Neural cell (in vitro differentiated cells): ENCODE data around the gene GUCA1A. TPM values are rescaled to one million over a fixed set of nuclear protein-coding genes. Genes with fewer than 3 reads are reported as not detected.

Experiments used
- H2AFZ ChIP-seq: fragments of 200-600, 300-800 bp; sonication (generic), shearing (Covaris generic); 2 replicates; pipeline ENCODE4 v1.6.0; 2014; ENCODE audit warnings: low read depth, mild to moderate bottlenecking, antibody characterized with exemption, low read length, moderate library complexity
- H3F3A ChIP-seq: fragments of 200-600 bp; shearing (Covaris generic); 2 replicates; pipeline ENCODE4 v1.6.1; 2016; ENCODE audit warnings: mild to moderate bottlenecking, moderate library complexity, mixed read lengths, antibody characterized with exemption, low read length; ENCODE audit not compliant: insufficient read depth, poor library complexity, severe bottlenecking
- H3K27ac ChIP-seq: fragments of 200-600, 300-800 bp; sonication (generic), shearing (Covaris generic); 2 replicates; pipeline ENCODE4 v1.5.1; 2014; ENCODE audit warnings: mild to moderate bottlenecking, low read length, moderate library complexity
- H3K27me3 ChIP-seq: fragments of 300-800, 200-600 bp; sonication (generic), shearing (Covaris generic); 2 replicates; pipeline ENCODE4 v1.6.0; 2014; ENCODE audit warnings: mild to moderate bottlenecking, low read depth, low read length, moderate library complexity; ENCODE audit not compliant: insufficient read depth
- H3K36me3 ChIP-seq: fragments of 300-800, 200-600 bp; sonication (generic), shearing (Covaris generic); 2 replicates; pipeline ENCODE4 v1.5.1; 2014; ENCODE audit warnings: mild to moderate bottlenecking, antibody characterized with exemption, low read length, moderate library complexity; ENCODE audit not compliant: insufficient read depth
- H3K4me2 ChIP-seq: fragments of 300-800, 200-600 bp; sonication (generic), shearing (Covaris generic); 2 replicates; pipeline ENCODE4 v1.6.0; 2014; ENCODE audit warnings: mild to moderate bottlenecking, low read length
- H3K4me3 ChIP-seq: fragments of 300-800, 200-600 bp; sonication (generic), shearing (Covaris generic); 2 replicates; pipeline ENCODE4 v1.5.1; 2014; ENCODE audit warnings: mild to moderate bottlenecking, low read length, moderate library complexity
- H3K79me2 ChIP-seq: fragments of 200-600 bp; shearing (Covaris generic); replicated peaks from 2 replicates; pipeline ENCODE4 v1.6.0; 2014; ENCODE audit warnings: mild to moderate bottlenecking, low read length, moderate library complexity; ENCODE audit not compliant: insufficient read depth
- H3K9ac ChIP-seq: fragments of 300-800, 200-600 bp; sonication (generic), shearing (Covaris generic); 2 replicates; pipeline ENCODE4 v1.6.1; 2016; ENCODE audit warnings: mild to moderate bottlenecking, low read length, mixed read lengths
- H3K9me2 ChIP-seq: fragments of 200-600 bp; shearing (Covaris generic); 2 replicates; pipeline ENCODE4 v1.6.1; 2016; ENCODE audit warnings: mild to moderate bottlenecking, low read length, mixed read lengths; ENCODE audit not compliant: insufficient read depth
- H3K9me3 ChIP-seq: fragments of 200-600, 300-800 bp; sonication (generic), shearing (Covaris generic); 2 replicates; pipeline ENCODE4 v1.6.1; 2016; ENCODE audit warnings: mild to moderate bottlenecking, mixed run types, low read length, moderate library complexity, mixed read lengths
- H4K20me1 ChIP-seq: fragments of 200-600 bp; shearing (Covaris generic); 2 replicates; pipeline ENCODE4 v1.6.1; 2016; ENCODE audit warnings: mild to moderate bottlenecking, mixed run types; ENCODE audit not compliant: insufficient read depth
- EP300 ChIP-seq: fragments of 450-650 bp; conservative IDR thresholded peaks from 2 replicates; pipeline ENCODE4 v1.6.1; 2014; ENCODE audit warnings: antibody characterized with exemption, mild to moderate bottlenecking, moderate library complexity; ENCODE audit not compliant: poor library complexity, severe bottlenecking
- EZH2 ChIP-seq: fragments of 200-600, 300-800 bp; shearing (Covaris generic), sonication (generic); IDR thresholded peaks from 2 replicates; pipeline ENCODE4 v1.6.1; 2014; ENCODE audit warnings: antibody characterized with exemption, low read length, borderline replicate concordance, mild to moderate bottlenecking; ENCODE audit not compliant: insufficient read depth, poor library complexity, severe bottlenecking
- MXI1 ChIP-seq: fragments of 450-650 bp; conservative IDR thresholded peaks from 2 replicates; pipeline ENCODE4 v1.6.1; 2014; ENCODE audit warnings: antibody characterized with exemption, mild to moderate bottlenecking; ENCODE audit not compliant: poor library complexity, severe bottlenecking
- POLR2AphosphoS5 ChIP-seq: IDR thresholded peaks from 2 replicates; pipeline ENCODE4 v1.6.1; 2012
- RAD21 ChIP-seq: fragments of 450-650 bp; conservative IDR thresholded peaks from 2 replicates; pipeline ENCODE4 v1.6.1; 2014; ENCODE audit warnings: antibody characterized with exemption, mild to moderate bottlenecking, moderate library complexity
- SMC3 ChIP-seq: fragments of 450-650 bp; conservative IDR thresholded peaks from 2 replicates; pipeline ENCODE4 v1.6.1; 2014; ENCODE audit warnings: antibody characterized with exemption, mild to moderate bottlenecking, moderate library complexity; ENCODE audit not compliant: poor library complexity
- TAF1 ChIP-seq: IDR thresholded peaks from 2 replicates; pipeline ENCODE4 v1.6.1; 2012; ENCODE audit warnings: low read depth
- polyA plus RNA-seq: library from polyadenylated mRNA; depleted of rRNA; stranded (reverse); fragments of >200 nt; gene quantifications from 2 replicates; pipeline ENCODE4 v1.2.3, GENCODE V29; 2014
- TF ChIP-seq, protein P1 (sequence below): fragments of 450-650 bp; IDR thresholded peaks from 2 replicates; pipeline ENCODE4 v1.5.1; 2014; ENCODE audit warnings: antibody characterized with exemption, mild to moderate bottlenecking, moderate library complexity; ENCODE audit not compliant: poor library complexity, severe bottlenecking
- TF ChIP-seq, protein P2 (sequence below): IDR thresholded peaks from 2 replicates; pipeline ENCODE4 v1.6.1; 2012; ENCODE audit warnings: borderline replicate concordance

GUCA1A gene
- polyA plus RNA-seq, 1 donor from 2014 or later = 0.78 TPM

DNA sequence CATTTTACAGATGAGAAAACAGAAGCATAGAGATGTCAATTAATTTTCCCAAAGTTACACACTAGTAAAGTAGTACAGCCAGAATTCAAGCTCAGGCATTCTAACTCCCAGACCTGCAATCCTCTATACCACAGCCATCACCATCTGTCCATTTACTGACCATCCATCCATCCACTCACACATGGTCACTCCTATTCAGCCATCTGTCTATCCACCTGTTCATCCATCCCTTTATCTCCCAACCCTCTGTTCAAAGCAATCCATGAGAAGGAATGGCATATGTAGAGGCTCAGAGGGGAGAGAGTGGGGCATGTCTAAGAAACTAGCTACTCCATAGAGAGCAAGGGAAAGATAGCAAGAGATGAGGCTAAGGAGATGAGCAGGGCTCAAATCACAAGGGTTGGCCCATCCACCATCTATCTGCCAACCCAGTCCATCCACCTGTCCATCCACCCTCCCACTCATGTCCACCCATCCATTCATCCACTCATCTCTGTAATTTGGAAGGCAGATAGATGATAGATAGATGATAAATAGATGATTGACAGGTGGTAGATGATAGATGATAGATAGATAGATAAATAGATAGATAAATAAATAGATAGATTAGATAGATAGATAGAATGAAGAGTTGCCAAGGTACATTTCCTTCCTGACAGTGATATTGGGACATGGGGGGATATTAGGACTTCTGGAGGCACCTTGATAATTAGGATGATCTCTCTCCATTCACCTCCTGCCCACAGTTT, 18.5 kb upstream of the GUCA1A start:
- Histone ChIP-seq H3K4me3 (no peak overlapping the region), H3K27ac (no peak overlapping the region), H3K9me3 (no peaks in the 10 kb centered on the region), H3K79me2 (no peaks in the 10 kb centered on the region), H3K27me3 (no peaks in the 10 kb centered on the region), H3K9ac (no peak overlapping the region), H2AFZ (no peak overlapping the region), H3K4me2 (no peak overlapping the region), H3K36me3 (no peaks in the 10 kb centered on the region), H3K9me2 (no peaks in the 10 kb centered on the region), H3F3A (no peaks in the 10 kb centered on the region), H4K20me1 (no peaks in the 10 kb centered on the region)
- TF ChIP-seq SMC3 (no peak), MXI1 (no peak), POLR2AphosphoS5 (no peak), TAF1 (no peak), EP300 (no peak), RAD21 (no peak), EZH2 (no peak)
- TF ChIP-seq, protein P1, sequence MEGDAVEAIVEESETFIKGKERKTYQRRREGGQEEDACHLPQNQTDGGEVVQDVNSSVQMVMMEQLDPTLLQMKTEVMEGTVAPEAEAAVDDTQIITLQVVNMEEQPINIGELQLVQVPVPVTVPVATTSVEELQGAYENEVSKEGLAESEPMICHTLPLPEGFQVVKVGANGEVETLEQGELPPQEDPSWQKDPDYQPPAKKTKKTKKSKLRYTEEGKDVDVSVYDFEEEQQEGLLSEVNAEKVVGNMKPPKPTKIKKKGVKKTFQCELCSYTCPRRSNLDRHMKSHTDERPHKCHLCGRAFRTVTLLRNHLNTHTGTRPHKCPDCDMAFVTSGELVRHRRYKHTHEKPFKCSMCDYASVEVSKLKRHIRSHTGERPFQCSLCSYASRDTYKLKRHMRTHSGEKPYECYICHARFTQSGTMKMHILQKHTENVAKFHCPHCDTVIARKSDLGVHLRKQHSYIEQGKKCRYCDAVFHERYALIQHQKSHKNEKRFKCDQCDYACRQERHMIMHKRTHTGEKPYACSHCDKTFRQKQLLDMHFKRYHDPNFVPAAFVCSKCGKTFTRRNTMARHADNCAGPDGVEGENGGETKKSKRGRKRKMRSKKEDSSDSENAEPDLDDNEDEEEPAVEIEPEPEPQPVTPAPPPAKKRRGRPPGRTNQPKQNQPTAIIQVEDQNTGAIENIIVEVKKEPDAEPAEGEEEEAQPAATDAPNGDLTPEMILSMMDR = no peak
- TF ChIP-seq, protein P2, sequence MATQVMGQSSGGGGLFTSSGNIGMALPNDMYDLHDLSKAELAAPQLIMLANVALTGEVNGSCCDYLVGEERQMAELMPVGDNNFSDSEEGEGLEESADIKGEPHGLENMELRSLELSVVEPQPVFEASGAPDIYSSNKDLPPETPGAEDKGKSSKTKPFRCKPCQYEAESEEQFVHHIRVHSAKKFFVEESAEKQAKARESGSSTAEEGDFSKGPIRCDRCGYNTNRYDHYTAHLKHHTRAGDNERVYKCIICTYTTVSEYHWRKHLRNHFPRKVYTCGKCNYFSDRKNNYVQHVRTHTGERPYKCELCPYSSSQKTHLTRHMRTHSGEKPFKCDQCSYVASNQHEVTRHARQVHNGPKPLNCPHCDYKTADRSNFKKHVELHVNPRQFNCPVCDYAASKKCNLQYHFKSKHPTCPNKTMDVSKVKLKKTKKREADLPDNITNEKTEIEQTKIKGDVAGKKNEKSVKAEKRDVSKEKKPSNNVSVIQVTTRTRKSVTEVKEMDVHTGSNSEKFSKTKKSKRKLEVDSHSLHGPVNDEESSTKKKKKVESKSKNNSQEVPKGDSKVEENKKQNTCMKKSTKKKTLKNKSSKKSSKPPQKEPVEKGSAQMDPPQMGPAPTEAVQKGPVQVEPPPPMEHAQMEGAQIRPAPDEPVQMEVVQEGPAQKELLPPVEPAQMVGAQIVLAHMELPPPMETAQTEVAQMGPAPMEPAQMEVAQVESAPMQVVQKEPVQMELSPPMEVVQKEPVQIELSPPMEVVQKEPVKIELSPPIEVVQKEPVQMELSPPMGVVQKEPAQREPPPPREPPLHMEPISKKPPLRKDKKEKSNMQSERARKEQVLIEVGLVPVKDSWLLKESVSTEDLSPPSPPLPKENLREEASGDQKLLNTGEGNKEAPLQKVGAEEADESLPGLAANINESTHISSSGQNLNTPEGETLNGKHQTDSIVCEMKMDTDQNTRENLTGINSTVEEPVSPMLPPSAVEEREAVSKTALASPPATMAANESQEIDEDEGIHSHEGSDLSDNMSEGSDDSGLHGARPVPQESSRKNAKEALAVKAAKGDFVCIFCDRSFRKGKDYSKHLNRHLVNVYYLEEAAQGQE = no peak

DNA sequence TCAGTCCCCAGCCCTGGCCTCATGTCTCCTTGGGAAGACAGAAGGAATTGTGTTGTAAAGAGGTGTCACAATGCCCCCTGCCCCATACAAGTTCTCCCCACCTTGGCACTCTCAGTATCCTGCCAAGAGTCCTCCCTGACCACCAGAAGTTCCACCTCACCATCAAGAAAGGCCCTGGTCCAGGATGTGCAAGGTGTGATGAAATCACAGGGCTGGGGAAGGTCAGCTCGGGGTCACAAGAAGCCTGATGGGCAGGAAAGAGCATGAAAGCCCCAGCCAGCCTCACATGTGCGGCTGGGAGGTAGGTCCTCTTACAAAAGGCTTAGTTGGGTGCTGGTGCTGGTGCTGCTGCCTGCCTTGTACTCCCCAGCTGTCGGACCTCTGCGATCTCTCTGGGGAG, 17.9 kb upstream of the GUCA1A start:
- Histone ChIP-seq H3K4me2 (no peak overlapping the region), H2AFZ (no peak overlapping the region)

More for the DNA sequence above, 17.9 kb upstream of the GUCA1A start:
- Histone ChIP-seq H4K20me1 (no peaks in the 10 kb centered on the region), H3K4me3 (no peak overlapping the region), H3K27me3 (no peaks in the 10 kb centered on the region), H3K79me2 (no peaks in the 10 kb centered on the region), H3K27ac (no peak overlapping the region), H3K9ac (no peak overlapping the region), H3K9me2 (no peaks in the 10 kb centered on the region), H3F3A (no peaks in the 10 kb centered on the region), H3K9me3 (no peaks in the 10 kb centered on the region), H3K36me3 (no peaks in the 10 kb centered on the region)
- TF ChIP-seq SMC3 = no peak
- no peak for TF ChIP-seq MXI1
- TF ChIP-seq EZH2 = no peak
- TF ChIP-seq RAD21 = no peak
- TF ChIP-seq, protein P1 = no peak
- no peak for TF ChIP-seq TAF1
- no peak for TF ChIP-seq POLR2AphosphoS5
- TF ChIP-seq, protein P2 = no peak
- no peak for TF ChIP-seq EP300
